Measurements from ENCODE around the gene CCNC.

Gene CCNC

DNA sequence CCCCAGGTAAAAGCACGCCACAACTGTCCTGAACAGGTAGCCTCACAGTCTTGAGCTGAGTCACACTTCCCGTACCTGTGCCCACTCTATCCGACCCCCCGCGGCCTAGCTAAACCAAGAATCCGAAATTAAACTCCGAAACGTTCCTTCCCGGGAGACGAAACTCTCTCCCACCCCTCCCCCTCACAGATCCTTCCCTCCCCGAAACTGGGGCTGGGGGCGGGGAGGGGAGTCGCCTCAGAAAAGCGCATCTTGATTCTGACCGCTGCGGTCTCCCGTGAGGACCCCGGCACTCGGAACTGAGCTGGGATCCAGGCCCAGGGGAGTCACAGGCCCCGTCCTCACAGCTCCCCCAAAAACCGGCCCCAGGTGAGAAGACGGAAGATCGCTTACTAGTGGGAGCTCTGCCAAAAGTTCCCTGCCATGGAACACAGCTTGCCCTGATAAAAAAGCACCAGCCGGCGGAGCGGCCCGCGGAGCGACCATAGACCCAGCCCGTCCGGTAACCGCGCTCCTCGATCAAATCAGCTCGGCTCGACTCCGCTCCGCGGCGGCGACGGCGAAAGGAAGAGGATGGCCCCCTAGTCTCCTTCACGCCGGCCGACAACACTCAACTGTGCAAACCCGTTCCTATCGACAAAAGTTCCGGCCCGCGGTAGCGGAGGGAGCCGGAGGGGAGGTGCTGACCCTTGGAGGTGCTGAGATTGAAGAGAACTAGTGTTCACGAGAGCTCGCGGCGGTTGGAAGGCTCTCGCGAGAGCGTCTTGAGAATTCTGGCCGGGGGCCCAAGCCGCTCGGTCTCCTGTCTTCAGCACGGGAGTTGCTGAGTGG is at the start of gene CCNC:
Gene CCNC, minus strand, starts transcription at position 558 of the 831 bp plus-strand sequence. Its CDS starts 133 bp downstream, at position 425.
- DNase-seq, result peak; percentile 94

GRCh38 chr6:99617131-99617530 is 48.7 kb upstream of the CCNC start:
- DNase-seq, result no peak

- peak; percentile 58 for DNase-seq
Observed at GRCh38 chr6:99614430-99615186, 46.1 kb upstream of the CCNC start.

DNA sequence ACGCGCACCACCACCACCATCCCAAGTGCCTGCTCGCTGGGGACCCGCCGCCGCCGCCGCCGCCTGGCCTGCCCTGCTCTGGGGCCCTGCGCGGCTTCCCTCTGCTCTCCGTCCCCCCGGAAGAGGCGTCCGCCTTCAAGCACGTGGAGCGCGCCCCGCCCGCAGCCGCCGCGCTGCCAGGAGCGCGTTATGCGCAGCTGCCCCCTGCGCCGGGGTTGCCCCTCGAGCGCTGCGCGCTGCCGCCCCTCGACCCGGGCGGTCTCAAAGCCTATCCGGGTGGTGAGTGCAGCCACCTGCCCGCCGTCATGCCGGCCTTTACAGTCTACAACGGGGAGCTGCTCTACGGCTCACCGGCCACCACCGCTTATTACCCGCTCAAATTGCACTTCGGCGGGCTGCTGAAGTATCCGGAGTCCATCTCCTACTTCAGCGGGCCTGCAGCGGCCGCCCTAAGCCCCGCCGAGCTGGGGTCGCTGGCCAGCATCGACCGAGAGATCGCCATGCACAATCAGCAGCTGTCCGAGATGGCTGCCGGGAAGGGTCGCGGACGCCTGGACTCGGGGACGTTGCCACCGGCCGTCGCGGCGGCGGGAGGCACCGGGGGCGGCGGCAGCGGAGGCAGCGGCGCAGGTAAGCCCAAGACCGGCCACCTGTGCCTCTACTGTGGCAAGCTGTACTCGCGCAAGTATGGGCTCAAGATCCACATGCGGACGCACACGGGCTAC is 45.4 kb upstream of the CCNC start:
- peak; percentile 48 for DNase-seq

- DNase-seq, result peak; percentile 56
Observed at GRCh38 chr6:99613409-99613704, 44.9 kb upstream of the CCNC start.

DNA sequence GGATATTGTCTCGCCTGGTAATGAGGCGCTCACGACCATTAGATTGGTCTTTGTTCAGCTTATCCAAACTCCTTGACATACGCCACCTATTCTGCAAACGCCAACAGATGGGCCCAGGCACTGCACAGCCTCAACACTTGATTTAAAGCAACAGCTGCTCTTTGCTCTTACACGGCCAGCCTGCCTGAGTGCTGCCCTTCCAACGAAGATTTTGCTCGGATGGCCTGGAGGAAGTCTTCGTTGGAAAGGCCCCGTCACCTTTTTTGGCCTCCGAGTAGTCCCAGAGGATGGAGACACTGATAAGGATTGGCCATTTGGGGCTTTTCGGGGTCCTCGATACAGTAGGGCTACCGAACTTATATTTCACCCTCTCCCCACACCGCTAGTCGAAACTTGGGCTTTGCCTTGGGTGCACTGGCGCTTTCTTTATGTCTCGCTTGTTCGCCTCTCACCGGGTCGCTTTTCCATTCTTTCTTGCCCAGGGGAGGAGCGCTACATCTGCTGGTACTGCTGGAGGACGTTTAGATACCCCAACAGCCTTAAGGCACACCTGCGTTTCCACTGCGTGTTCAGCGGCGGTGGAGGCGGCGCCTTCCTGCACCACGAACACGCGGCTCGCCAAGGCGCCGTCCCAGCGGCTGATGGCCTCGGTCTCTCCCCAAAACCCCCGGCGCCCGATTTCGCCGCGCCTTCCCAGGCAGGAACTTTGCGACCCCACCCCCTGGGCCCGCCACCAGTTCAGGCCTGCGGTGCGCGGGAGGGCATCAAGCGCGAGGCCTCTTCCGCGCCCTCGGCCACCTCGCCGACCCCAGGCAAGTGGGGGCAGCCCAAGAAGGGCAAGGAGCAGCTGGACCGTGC is 44.3 kb upstream of the CCNC start:
- no peak for DNase-seq

DNA sequence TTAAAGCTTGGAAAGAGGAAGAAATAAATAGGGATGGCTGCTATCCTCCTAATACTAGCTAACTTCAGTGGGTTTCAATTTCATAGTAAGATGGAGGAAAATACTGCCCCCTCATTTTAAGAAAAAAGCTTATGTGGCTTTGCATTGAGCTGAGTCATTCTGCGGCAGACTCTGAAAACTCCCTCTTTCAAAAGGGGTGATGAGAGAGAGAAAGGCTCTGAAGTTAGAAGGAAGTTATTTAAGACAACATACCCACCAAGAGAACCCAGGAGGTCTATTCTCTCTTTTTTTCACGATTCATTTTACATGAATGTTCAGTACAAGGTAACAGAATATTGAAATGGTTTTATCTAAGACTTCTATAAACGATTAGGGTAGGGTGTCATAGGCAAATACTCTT is 42.7 kb upstream of the CCNC start:
- no peak for DNase-seq

DNA sequence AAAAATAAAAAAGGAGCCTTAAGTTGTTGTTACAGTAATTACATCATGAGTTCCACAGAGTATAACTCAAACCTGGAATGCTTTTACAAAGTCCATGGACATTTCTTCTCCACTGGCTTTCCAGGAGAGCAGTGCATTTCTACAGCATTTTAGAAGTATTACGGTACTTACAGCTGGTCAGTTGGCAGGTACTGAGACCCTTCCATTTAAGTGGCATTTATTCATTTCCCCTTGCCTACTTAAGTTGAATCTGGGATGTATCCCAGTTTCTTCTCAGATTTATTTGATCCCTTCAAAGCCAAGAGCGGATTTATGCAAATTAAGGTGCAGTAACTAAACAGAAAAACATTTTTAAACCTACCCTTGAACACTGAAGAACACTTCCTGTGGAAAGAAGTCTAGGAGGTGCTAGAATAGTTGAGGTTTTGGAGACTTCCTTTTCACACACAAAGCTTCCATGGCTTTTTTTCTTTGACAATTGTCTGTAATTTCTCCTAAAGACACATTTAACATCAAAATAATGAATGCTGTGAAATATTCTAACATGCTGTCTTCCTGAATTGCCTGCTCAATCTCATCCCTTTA is 41.5 kb upstream of the CCNC start:
- DNase-seq, result no peak

DNA sequence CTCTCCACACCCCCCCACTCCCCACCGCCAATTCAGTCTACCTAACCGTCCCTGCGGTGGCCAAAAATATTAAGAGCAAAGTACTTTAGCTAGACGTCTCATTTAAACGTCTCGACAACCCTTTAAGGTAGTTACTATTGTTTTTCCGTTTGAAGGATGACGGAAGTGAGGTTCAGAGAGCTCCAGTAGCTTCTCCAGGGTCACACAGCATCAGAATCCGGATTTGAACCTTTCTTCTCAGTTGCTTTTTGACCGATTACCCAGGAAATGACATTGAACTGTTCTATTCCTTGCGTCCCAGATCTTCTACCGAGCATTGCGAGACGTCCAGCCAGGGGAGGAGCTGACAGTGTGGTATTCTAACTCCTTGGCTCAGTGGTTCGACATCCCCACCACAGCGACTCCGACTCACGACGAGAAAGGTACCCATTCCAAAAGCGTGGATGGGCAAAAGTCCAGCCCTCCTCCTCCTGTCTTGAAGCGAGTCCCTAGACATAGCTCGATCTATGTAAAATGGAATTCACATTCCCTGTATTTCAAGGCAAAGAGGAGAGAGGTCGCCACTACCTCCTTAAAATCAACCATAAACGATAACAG is 40.5 kb upstream of the CCNC start:
- no peak for DNase-seq

- DNase-seq, result no peak
Observed at GRCh38 chr6:99608059-99608885, 39.8 kb upstream of the CCNC start.

GRCh38 chr6:99607416-99608036 is 39.1 kb upstream of the CCNC start:
- DNase-seq, result no peak

DNA sequence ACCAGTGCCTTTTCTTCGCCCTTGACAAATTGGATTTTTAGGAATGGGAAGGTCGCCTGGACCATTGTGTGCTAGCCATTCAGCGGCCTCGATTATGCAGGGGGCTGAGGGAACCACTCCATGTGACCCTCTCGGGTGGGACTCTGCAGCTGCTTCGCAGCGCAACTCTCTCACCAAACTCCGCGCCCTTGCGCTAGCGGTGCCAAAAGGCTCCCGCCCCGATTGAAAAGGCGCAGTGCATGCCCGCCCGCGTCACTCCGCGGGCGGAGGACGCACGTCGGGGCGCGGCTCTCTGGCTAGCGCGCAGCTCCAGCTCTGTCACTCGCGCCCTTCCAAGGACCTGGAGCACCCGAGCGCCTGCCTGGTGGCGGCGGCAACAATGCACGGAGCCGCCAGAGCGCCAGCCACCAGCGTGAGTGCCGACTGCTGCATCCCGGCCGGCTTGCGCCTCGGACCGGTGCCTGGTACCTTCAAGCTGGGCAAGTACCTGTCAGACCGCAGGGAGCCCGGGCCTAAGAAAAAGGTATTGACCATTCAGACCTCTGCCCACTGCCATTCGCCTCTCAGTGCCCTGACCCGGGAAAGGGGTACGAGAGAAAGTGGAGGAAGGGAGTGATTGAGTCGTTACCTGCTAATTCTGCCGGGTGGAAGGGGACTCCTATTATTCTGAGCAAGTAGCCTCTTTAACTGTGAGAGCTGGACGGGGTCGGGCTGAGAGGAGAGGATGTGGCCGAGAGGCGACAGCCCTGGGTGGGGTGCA is 38.4 kb upstream of the CCNC start, which contains the start of gene PRDM13:
Gene PRDM13, plus strand, starts transcription at position 178 of the 760 bp plus-strand sequence. Its CDS starts 202 bp downstream, at position 380.
- no peak for DNase-seq

DNA sequence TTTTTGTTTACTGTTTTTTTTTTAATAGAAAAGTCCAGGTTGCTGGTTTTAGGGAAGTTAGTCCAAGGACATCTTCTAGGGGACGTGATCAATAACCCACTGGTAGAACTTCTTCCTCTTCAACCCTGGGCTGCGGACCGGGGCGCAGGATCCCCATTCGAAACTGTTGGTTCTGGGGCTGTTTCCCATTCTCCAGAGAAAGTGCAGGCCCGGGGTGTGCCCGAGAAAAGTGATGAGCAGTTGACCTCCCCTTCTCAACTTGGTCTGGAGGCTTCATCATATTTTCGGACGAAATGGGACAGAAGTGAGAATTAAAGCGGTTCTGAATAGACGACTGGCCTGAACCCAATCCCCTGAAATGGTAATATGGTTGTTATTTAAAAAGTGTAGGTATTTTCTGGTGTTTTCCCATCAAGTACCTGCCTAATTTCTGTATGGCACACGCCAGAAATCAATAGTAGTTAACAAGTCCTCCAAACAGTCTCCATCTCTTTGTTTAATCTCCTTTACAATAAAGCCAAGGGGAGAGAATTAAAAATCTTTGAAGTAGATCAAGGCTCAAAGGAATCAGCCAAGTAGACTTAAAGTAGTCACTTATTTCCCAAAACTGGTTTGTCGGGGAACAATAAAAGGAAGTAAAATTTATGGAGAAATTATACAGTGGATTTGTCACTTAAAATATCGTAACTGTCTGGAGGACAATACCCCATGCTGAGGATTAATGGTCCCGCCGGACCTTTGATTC is 37.6 kb upstream of the CCNC start:
- DNase-seq, result no peak

DNA sequence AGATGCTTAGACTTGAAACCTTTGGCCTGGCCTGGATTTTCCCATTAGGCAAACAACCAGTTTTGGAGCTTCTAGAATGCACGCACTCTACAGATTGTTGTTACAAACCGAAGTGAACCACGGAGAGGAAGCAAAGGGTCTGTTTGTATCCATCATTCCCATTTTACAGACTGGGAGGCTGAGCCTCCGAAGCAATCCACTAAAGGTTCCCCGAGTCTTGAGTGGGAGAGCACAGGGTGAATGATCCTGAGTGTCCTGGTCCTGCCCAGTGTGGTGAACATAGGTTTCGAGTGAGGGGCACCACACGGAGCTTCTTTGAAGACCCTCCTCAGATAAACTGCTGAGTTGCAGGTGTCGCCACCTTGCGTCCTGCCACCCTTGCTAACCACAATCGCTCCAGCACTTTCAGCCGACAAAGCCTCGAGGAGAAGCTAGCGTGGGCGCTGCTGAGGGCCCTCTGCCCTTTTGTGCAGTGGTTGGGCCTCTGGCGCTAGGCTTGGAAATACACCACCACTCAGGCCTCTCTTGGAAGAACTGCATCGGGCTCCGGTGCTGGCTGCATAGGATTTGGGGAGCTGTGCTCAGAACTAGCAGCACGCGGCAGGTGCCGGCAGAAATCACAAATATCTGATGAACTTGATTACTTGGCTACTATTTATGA is 36.7 kb upstream of the CCNC start:
- DNase-seq, result no peak

GRCh38 chr6:99604166-99605073 is 36.0 kb upstream of the CCNC start:
- DNase-seq, result no peak

GRCh38 chr6:99603421-99604165 is 35.1 kb upstream of the CCNC start:
- DNase-seq, result no peak

Data from RPMI8226 (cell line).